VCaP (cell line): Measurements from ENCODE around the gene POLR1B.

Experiments
- H3K27ac ChIP-seq: fragments of 450-650 bp; 2 replicates; pipeline ENCODE4 v1.5.1; 2017
- TF ChIP-seq, protein P1 (sequence below): fragments of 450-650 bp; conservative IDR thresholded peaks from 2 replicates; pipeline ENCODE4 v1.5.1; 2017; ENCODE audit warnings: mild to moderate bottlenecking, moderate library complexity

Gene POLR1B

GRCh38 chr2:112621790-112622527 lies 79.7 kb downstream of the POLR1B start:
- H3K27ac ChIP-seq, result no peak overlapping the region
- TF ChIP-seq, protein P1, sequence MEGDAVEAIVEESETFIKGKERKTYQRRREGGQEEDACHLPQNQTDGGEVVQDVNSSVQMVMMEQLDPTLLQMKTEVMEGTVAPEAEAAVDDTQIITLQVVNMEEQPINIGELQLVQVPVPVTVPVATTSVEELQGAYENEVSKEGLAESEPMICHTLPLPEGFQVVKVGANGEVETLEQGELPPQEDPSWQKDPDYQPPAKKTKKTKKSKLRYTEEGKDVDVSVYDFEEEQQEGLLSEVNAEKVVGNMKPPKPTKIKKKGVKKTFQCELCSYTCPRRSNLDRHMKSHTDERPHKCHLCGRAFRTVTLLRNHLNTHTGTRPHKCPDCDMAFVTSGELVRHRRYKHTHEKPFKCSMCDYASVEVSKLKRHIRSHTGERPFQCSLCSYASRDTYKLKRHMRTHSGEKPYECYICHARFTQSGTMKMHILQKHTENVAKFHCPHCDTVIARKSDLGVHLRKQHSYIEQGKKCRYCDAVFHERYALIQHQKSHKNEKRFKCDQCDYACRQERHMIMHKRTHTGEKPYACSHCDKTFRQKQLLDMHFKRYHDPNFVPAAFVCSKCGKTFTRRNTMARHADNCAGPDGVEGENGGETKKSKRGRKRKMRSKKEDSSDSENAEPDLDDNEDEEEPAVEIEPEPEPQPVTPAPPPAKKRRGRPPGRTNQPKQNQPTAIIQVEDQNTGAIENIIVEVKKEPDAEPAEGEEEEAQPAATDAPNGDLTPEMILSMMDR, result no peak

GRCh38 chr2:112622528-112622849 lies 80.2 kb downstream of the POLR1B start:
- H3K27ac ChIP-seq, result no peak overlapping the region
- TF ChIP-seq, protein P1, result no peak

GRCh38 chr2:112623913-112624777 lies 81.9 kb downstream of the POLR1B start:
- no peak overlapping the region for H3K27ac ChIP-seq
- TF ChIP-seq, protein P1, result no peak

GRCh38 chr2:112625474-112626114 lies 83.3 kb downstream of the POLR1B start:
- TF ChIP-seq, protein P1, result no peak
- H3K27ac ChIP-seq, result no peak overlapping the region

- TF ChIP-seq, protein P1, result peak; percentile 94
- H3K27ac ChIP-seq, result no peak overlapping the region
Observed at GRCh38 chr2:112626604-112627059, 84.4 kb downstream of the POLR1B start.
